ENCODE results near the gene FCGBP. TPM values are rescaled to one million over a fixed set of nuclear protein-coding genes. Genes with fewer than 3 reads are reported as not detected.

Gene FCGBP
- polyA plus RNA-seq, 2 of the 4 experiments (the other 2 are of a cell fraction), result 0.74 to 1.4 TPM

- no peak for TF ChIP-seq REST (IDR thresholded peaks at IDR 0.05)
- no peak for TF ChIP-seq EP300 (IDR thresholded peaks at IDR 0.05)
- TF ChIP-seq ZC3H11A (IDR thresholded peaks at IDR 0.05), result no peak
- no peak for TF ChIP-seq PBX3 (IDR thresholded peaks at IDR 0.05)
These were observed 40.1 kb upstream of the FCGBP start (continued) for GRCh38 chr19:39974377-39975155.

- ATAC-seq (peak; percentile 9 to 30), DNase-seq (ENCODE audit: low read depth in 1 of 2, low spot score in 1 of 2) (no peak), FAIRE-seq (peak; percentile 18)
- H3K27ac ChIP-seq, result peak overlapping the region; percentile 80 to 85
- peak overlapping the region; percentile 94 for H3K4me2 ChIP-seq
- H3K4me3 ChIP-seq, result peak overlapping the region; percentile 70
- ChIA-PET CTCF (interaction anchor here (0.5 to 7.7 kb wide), 73 partner anchors 10 to 757 kb away, joined by 3 to 137 read pairs (median 7); partner anchors contain the start of genes DYRK1B, FBL, FCGBP and LEUTX), POLR2A (interaction anchor here (0.7 to 1.9 kb wide), 23 partner anchors 8 to 471 kb away, joined by 3 to 31 read pairs (median 6); partner anchors contain the start of genes DYRK1B, FBL, ZNF546 and ZNF780A)
- H3K4me1 ChIP-seq, result peaks cover 18% of the 10 kb centered on the region
- 3% methylated on average over 21 of the region's 21 CpGs for WGBS (ENCODE audit: missing lambda C conversion rate)
- TF ChIP-seq MYC (IDR thresholded peaks at IDR 0.05; ENCODE audit: borderline replicate concordance, low read length) (no peak), KDM5A (IDR thresholded peaks at IDR 0.05) (peak; percentile 6; the same call in 1 of the 2 replicates), CBX8 (IDR thresholded peaks at IDR 0.05) (no peak), HOXB5 (CRISPR knock-in tag; IDR thresholded peaks at IDR 0.05) (no peak), PBX3 (IDR thresholded peaks at IDR 0.05) (0 out of 2 replicates have a peak, but pooled peaks have one; percentile 47), REST (IDR thresholded peaks at IDR 0.05) (no peak), RARB (CRISPR knock-in tag; IDR thresholded peaks at IDR 0.05) (0 out of 2 replicates have a peak, but pooled peaks have one; percentile 0), ZFP36 (IDR thresholded peaks at IDR 0.05; ENCODE audit: borderline replicate concordance, partially characterized antibody) (no peak), PHF8 (IDR thresholded peaks at IDR 0.05; ENCODE audit: borderline replicate concordance, low read depth) (peak; percentile 8; the same call in 1 of the 2 replicates), TP53 (CRISPR knock-in tag; IDR thresholded peaks at IDR 0.05) (no peak), HDAC2 (IDR thresholded peaks at IDR 0.05) (0 out of 2 replicates have a peak, but pooled peaks have one; percentile 46), JUNB (IDR thresholded peaks at IDR 0.05) (no peak), RNF2 (IDR thresholded peaks at IDR 0.05; ENCODE audit: borderline replicate concordance, low read depth) (no peak), TFCP2L1 (CRISPR knock-in tag; IDR thresholded peaks at IDR 0.05) (peak; percentile 26; the same call in 1 of the 2 replicates)
- no peaks in the 10 kb centered on the region for H3K9me3 ChIP-seq
These were observed 37.1 kb upstream of the FCGBP start for GRCh38 chr19:39971380-39972035.
